ENCODE data around the gene ESPL1. TPM values are rescaled to one million over a fixed set of nuclear protein-coding genes. Genes with fewer than 3 reads are reported as not detected.

Gene ESPL1
- total RNA-seq, 1 donor from 2014 or later: 4.8 TPM

GRCh38 chr12:53227836-53228235 lies 40.3 kb upstream of the ESPL1 start:
- peak overlapping the region; percentile 17 for H3K27ac Mint-ChIP-seq (ENCODE audit: unreplicated experiment)
- DNase-seq (ENCODE audit: low spot score): no peak
- H3K4me1 Mint-ChIP-seq (ENCODE audit: low read depth): peaks cover 54% of the 10 kb centered on the region
- no peak overlapping the region for H3K4me3 Mint-ChIP-seq (ENCODE audit: unreplicated experiment)
- TF ChIP-seq CTCF (IDR thresholded peaks at IDR 0.05): no peak
- H3K36me3 Mint-ChIP-seq (ENCODE audit: low read depth): peaks cover 2% of the 10 kb centered on the region
- no peaks in the 10 kb centered on the region for H3K27me3 Mint-ChIP-seq (ENCODE audit: low read depth)
- H3K9me3 Mint-ChIP-seq (ENCODE audit: low read depth): no peaks in the 10 kb centered on the region

GRCh38 chr12:53229454-53229853 lies 38.6 kb upstream of the ESPL1 start:
- no peaks in the 10 kb centered on the region for H3K27me3 Mint-ChIP-seq (ENCODE audit: low read depth)
- peaks cover 51% of the 10 kb centered on the region for H3K4me1 Mint-ChIP-seq (ENCODE audit: low read depth)
- no peak overlapping the region for H3K27ac Mint-ChIP-seq (ENCODE audit: unreplicated experiment)
- no peak overlapping the region for H3K4me3 Mint-ChIP-seq (ENCODE audit: unreplicated experiment)
- peaks cover 2% of the 10 kb centered on the region for H3K36me3 Mint-ChIP-seq (ENCODE audit: low read depth)
- no peaks in the 10 kb centered on the region for H3K9me3 Mint-ChIP-seq (ENCODE audit: low read depth)
- TF ChIP-seq CTCF (IDR thresholded peaks at IDR 0.05): no peak
- DNase-seq (ENCODE audit: low spot score): no peak

- Mint-ChIP-seq H3K27me3 (ENCODE audit: low read depth) (no peaks in the 10 kb centered on the region), H3K27ac (ENCODE audit: unreplicated experiment) (no peak overlapping the region)
- no peak for DNase-seq (ENCODE audit: low spot score)
These were observed 37.8 kb upstream of the ESPL1 start for GRCh38 chr12:53230108-53230845.

GRCh38 chr12:53231671-53231920 lies 36.5 kb upstream of the ESPL1 start:
- DNase-seq (ENCODE audit: low spot score): no peak
- peaks cover 35% of the 10 kb centered on the region for H3K4me1 Mint-ChIP-seq (ENCODE audit: low read depth)
- H3K27me3 Mint-ChIP-seq (ENCODE audit: low read depth): no peaks in the 10 kb centered on the region
- no peaks in the 10 kb centered on the region for H3K9me3 Mint-ChIP-seq (ENCODE audit: low read depth)
- peak; percentile 48 for TF ChIP-seq CTCF (IDR thresholded peaks at IDR 0.05)
- H3K4me3 Mint-ChIP-seq (ENCODE audit: unreplicated experiment): peak overlapping the region; percentile 73
- H3K27ac Mint-ChIP-seq (ENCODE audit: unreplicated experiment): peak overlapping the region; percentile 61
- H3K36me3 Mint-ChIP-seq (ENCODE audit: low read depth): peaks cover 2% of the 10 kb centered on the region

More at GRCh38 chr12:53230108-53230845, 37.8 kb upstream of the ESPL1 start:
- TF ChIP-seq CTCF (IDR thresholded peaks at IDR 0.05): no peak
- Mint-ChIP-seq H3K4me3 (ENCODE audit: unreplicated experiment) (no peak overlapping the region), H3K4me1 (ENCODE audit: low read depth) (peaks cover 42% of the 10 kb centered on the region), H3K36me3 (ENCODE audit: low read depth) (peaks cover 2% of the 10 kb centered on the region), H3K9me3 (ENCODE audit: low read depth) (no peaks in the 10 kb centered on the region)

GRCh38 chr12:53231921-53232645 lies 36.0 kb upstream of the ESPL1 start, which contains the start of gene RARG:
RARG (minus strand) TSS chr12:53232209; CDS start chr12:53227545, 4,664 bp downstream.
- H3K27ac Mint-ChIP-seq (ENCODE audit: unreplicated experiment): peak within 1 kb of the TSS; percentile 63
- peaks cover 35% of the 10 kb centered on the region for H3K4me1 Mint-ChIP-seq (ENCODE audit: low read depth)
- DNase-seq (ENCODE audit: low spot score): no peak
- TF ChIP-seq CTCF (IDR thresholded peaks at IDR 0.05): no peak
- H3K27me3 Mint-ChIP-seq (ENCODE audit: low read depth): no peaks in the 10 kb centered on the region
- H3K36me3 Mint-ChIP-seq (ENCODE audit: low read depth): no peaks in the 10 kb centered on the region
- no peaks in the 10 kb centered on the region for H3K9me3 Mint-ChIP-seq (ENCODE audit: low read depth)
- peak within 1 kb of the TSS; percentile 81 for H3K4me3 Mint-ChIP-seq (ENCODE audit: unreplicated experiment)
